Measurements from ENCODE around the gene CHRM2. TPM values are rescaled to one million over a fixed set of nuclear protein-coding genes. Genes with fewer than 3 reads are reported as not detected.

CHRM2 gene
- total RNA-seq, 1 experiment from 2014 or later = not detected

DNA sequence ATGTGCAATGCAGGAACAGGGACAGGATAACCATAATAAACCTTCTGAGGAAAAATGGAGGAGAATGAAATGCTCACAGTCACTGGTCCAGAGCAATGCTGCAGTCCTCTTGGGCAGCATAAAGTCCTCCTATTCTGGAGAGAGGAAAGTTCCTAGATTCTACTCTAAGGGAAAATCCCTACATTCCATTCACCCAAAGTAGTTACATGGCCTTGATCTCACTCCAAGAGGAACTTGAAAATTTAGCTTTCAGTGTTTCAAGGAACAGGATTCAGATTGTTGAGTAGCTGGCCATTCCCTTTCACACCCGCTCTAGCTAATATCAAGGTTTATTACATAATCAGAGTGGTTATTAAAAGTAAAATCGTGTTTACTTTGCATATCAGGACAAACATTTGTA is 168.3 kb downstream of the CHRM2 start:
- H3K27me3 ChIP-seq = no peaks in the 10 kb centered on the region
- no peaks in the 10 kb centered on the region for H3K36me3 ChIP-seq
- H3K4me3 ChIP-seq = no peak overlapping the region
- no peak for DNase-seq
- H3K9me3 ChIP-seq = no peaks in the 10 kb centered on the region

DNA sequence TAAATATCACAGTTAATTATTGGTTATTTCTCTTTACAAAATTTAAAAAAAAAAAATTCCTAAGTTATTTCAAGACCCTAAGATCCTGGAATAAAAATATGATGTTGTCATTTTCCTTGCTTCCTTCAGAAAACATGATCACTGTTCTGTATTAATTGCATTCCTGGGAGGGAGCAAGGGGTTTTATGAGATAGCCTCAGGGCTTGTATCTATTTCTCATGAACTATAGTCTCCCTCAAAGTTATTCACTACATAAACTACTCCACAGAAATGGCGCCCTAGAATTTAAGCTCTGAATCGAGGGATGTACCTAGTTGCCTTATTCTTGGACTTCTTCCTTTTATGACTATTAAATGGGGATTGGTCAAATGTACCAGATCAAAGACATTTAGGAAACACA is 170.3 kb downstream of the CHRM2 start:
- no peaks in the 10 kb centered on the region for H3K9me3 ChIP-seq
- no peaks in the 10 kb centered on the region for H3K27me3 ChIP-seq
- H3K36me3 ChIP-seq = no peaks in the 10 kb centered on the region
- no peak for DNase-seq
- H3K4me3 ChIP-seq = no peak overlapping the region

DNA sequence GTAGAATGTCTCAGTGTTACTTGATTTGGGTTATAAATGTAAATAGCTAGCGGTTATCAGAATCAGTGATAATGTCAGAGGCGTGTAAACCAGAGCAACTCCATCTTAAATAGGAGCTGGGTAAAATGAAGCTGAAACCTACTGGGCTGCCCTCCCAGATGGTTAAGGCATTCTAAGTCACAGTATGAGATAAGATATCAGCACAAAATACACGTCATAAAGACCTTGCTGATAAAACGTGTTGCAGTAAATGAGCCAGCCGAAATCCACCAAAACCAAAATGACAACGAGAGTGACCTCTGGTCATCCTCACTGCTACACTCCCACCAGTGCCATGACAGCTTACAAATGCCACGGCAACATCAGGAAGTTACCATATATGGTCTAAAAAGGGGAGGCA is 172.3 kb downstream of the CHRM2 start:
- DNase-seq = no peak
- no peak overlapping the region for H3K4me3 ChIP-seq
- H3K36me3 ChIP-seq = no peaks in the 10 kb centered on the region

DNA sequence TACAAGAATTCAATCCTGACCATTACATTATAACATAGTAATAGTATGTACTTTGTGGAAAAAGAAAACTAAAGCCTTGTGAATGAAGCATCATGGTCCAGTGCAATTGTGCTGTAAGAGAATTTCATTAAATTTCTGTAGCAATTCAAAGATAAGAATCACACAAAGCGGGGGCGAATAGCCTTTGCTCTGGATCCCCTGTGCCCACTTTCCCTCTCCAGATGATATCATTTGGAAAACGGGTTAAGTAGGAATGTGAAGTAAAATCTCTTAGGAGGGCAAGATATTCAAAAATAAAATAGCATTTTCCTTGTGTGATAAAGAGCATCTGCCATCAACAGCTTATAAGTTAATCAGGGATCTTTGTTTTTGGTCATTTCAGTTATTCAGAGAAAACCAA is 177.1 kb downstream of the CHRM2 start:
- DNase-seq = no peak
- Histone ChIP-seq H3K9me3 (no peaks in the 10 kb centered on the region), H3K4me3 (no peak overlapping the region), H3K27me3 (no peaks in the 10 kb centered on the region), H3K36me3 (no peaks in the 10 kb centered on the region)

More for the DNA sequence above, 172.3 kb downstream of the CHRM2 start:
- H3K9me3 ChIP-seq = no peaks in the 10 kb centered on the region
- no peaks in the 10 kb centered on the region for H3K27me3 ChIP-seq

DNA sequence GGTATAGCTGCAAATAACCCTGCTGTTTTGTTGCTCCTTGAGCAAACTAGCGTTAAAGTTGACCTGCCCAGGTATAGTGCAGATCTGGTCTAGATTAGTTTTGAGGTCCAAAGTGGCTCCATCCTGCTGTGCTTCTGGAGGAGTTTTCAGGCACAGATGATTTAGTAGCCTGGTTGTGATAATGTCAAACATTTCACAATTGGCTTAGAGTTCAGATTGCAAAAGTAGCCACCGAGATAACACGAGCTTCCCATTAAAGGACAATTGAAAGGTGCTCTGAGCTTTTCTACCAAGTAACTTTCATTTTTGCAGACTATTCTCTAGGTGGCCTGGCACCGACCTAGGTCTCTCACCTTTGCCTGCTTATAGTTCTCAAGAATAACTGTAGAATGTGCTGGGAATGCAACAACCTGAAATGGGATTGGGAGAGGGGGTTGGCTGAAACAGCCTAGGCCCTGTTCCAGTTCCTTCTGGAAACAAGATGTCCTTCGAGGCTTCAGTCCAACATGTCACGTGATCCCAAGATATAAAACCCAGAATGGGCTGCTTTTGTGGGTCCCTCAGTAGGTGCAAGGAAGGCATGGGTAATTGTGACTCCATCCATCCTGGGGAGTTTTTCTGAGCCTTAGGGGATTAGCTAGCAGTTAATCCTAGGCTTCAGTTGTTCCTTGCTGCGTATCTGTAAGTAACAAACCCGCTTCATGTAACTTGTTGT is 201.0 kb downstream of the CHRM2 start:
- H3K9me3 ChIP-seq = no peaks in the 10 kb centered on the region
- no peak for DNase-seq

More for the DNA sequence above, 201.0 kb downstream of the CHRM2 start:
- no peaks in the 10 kb centered on the region for H3K36me3 ChIP-seq
- H3K4me3 ChIP-seq = no peak overlapping the region
- H3K27me3 ChIP-seq = no peaks in the 10 kb centered on the region

Data from MG63 (cell line).